K562 (cell line): ENCODE data around the gene CCT3. TPM values are rescaled to one million over a fixed set of nuclear protein-coding genes. Genes with fewer than 3 reads are reported as not detected.

Experiments
- ATAC-seq: fragments of 200-7000 bp; cut with Tn5 transposase; 3 replicates; pipeline ENCODE4 v1.9.1; 2020; ENCODE audit warnings: moderate library complexity
- BruUV-seq: library from RNA; stranded (reverse); fragments of 400-500 nt; replicated peaks from 2 replicates; lab custom pipeline; 2021; lab: Mats Ljungman, UMichigan
- CTCF ChIA-PET: fragments of 300-600 bp; formaldehyde crosslinking; extraction: SDS; loops from one replicate; lab custom pipeline; 2021; ENCODE audit warnings: low intra/inter-chr PET ratio; lab: Yijun Ruan, JAX
- POLR2A ChIA-PET: fragments of 300-600, 350-650 bp; sonication (Branson Sonifier 250); formaldehyde crosslinking; extraction: SDS; loops from one replicate; lab custom pipeline; 2021; ENCODE audit warnings: antibody characterized with exemption, inconsistent platforms; lab: Yijun Ruan, JAX
- DNase-seq, 4 experiments: peaks; one replicate each; pipeline versions ENCODE4 v3.0.0 to v3.0.0-alpha.2; 2011 to 2018; ENCODE audit warnings: low spot score in 3 of 4, mixed read lengths in 3 of 4; ENCODE audit errors: extremely low read depth in 1 of 4
- FAIRE-seq: peaks from 2 replicates; lab custom pipeline; 2011; peaks lifted over from hg19 to GRCh38; lab: Jason Lieb, UNC
- H2AFZ ChIP-seq: 2 replicates; pipeline ENCODE4 v1.6.0; 2011; ENCODE audit warnings: low read depth, low read length, control low read depth, inconsistent platforms
- H3K27ac ChIP-seq: fragments of 200-600 bp; 3 replicates; pipeline ENCODE4 v1.8.0; 2011; ENCODE audit warnings: low read depth, mild to moderate bottlenecking, control low read depth, inconsistent platforms, low read length, moderate library complexity, mixed read lengths; ENCODE audit errors: extremely low read depth
- H3K27me3 ChIP-seq, 2 experiments: fragments of 300-600 bp in 1 of 2; 2 replicates in 1 of 2; 3 replicates in 1 of 2; pipeline versions ENCODE4 v1.6.0 to v1.8.0; 2011; ENCODE audit warnings: inconsistent platforms in 2 of 2, low read length in 2 of 2, mild to moderate bottlenecking in 1 of 2, mixed read lengths in 1 of 2, moderate library complexity in 1 of 2; ENCODE audit not compliant: control insufficient read depth in 2 of 2, insufficient read depth in 2 of 2
- H3K36me3 ChIP-seq: fragments of 300-600 bp; 3 replicates; pipeline ENCODE4 v1.8.0; 2011; ENCODE audit warnings: mild to moderate bottlenecking, low read length, inconsistent platforms; ENCODE audit not compliant: control insufficient read depth, insufficient read depth
- H3K4me1 ChIP-seq, 2 experiments: fragments of 200-600 bp in 1 of 2; replicated peaks in 1 of 2; 2 replicates in 1 of 2; 3 replicates in 1 of 2; pipeline versions ENCODE4 v1.5.1 to v1.8.0; 2011; ENCODE audit warnings: inconsistent platforms in 2 of 2, low read length in 2 of 2, mild to moderate bottlenecking in 1 of 2, mixed read lengths in 1 of 2, moderate library complexity in 1 of 2; ENCODE audit not compliant: control insufficient read depth in 2 of 2, insufficient read depth in 2 of 2
- H3K4me2 ChIP-seq: 2 replicates; pipeline ENCODE4 v1.6.1; 2011; ENCODE audit warnings: low read length, control low read depth, inconsistent platforms, mixed read lengths; ENCODE audit not compliant: insufficient read depth
- H3K4me3 ChIP-seq: fragments of 200-600 bp; sonication (generic), shearing (Covaris generic); 2 replicates; pipeline ENCODE4 v1.5.1; 2016; ENCODE audit warnings: control low read depth, inconsistent platforms
- H3K79me2 ChIP-seq: fragments of 200-600 bp; 3 replicates; pipeline ENCODE4 v1.8.0; 2011; ENCODE audit warnings: low read length, inconsistent platforms; ENCODE audit not compliant: control insufficient read depth, insufficient read depth
- H3K9ac ChIP-seq, 2 experiments: 2 replicates each; pipeline versions ENCODE4 v1.6.0 to v1.6.1; 2011; ENCODE audit warnings: low read depth in 2 of 2, low read length in 2 of 2, control low read depth in 1 of 2, inconsistent platforms in 1 of 2, mild to moderate bottlenecking in 1 of 2, mixed read lengths in 1 of 2; ENCODE audit not compliant: insufficient read depth in 1 of 2
- H3K9me1 ChIP-seq: one replicate; pipeline ENCODE4 v1.6.0; 2011; ENCODE audit warnings: inconsistent platforms, mild to moderate bottlenecking, low read length, moderate library complexity; ENCODE audit not compliant: control insufficient read depth, insufficient read depth
- H3K9me3 ChIP-seq: replicated peaks from 2 replicates; pipeline ENCODE4 v1.5.1; 2011; ENCODE audit warnings: low read depth, low read length, inconsistent platforms; ENCODE audit not compliant: control insufficient read depth, insufficient read depth
- H4K20me1 ChIP-seq: replicated peaks from 2 replicates; pipeline ENCODE4 v1.6.1; 2011; ENCODE audit warnings: low read length, inconsistent platforms, mixed read lengths; ENCODE audit not compliant: control insufficient read depth, insufficient read depth
- BCOR ChIP-seq: fragments of 450-650 bp; IDR thresholded peaks from 2 replicates; pipeline ENCODE4 v1.6.1; 2016
- ELF1 ChIP-seq: fragments of 200-800 bp; sonication (Bioruptor generic); IDR thresholded peaks from 2 replicates; pipeline ENCODE4 v1.6.1; 2016; ENCODE audit warnings: missing genetic modification characterization, missing compliant biosample characterization
- IRF9 ChIP-seq: fragments of 450-650 bp; IDR thresholded peaks from 2 replicates; pipeline ENCODE4 v1.6.1; 2016; ENCODE audit warnings: missing biosample characterization, missing genetic modification characterization
- KLF10 ChIP-seq: fragments of 250-450 bp; sonication (Bioruptor Pico); IDR thresholded peaks from 2 replicates; pipeline ENCODE4 v1.6.1; 2021; ENCODE audit warnings: matching md5 sums
- SIN3A ChIP-seq, 2 experiments: fragments of 150-350 bp in 1 of 2; IDR thresholded peaks; 2 replicates each; pipeline ENCODE4 v1.6.1; 2011 to 2016; ENCODE audit warnings: borderline replicate concordance in 2 of 2, low read depth in 2 of 2, low read length in 2 of 2, mild to moderate bottlenecking in 2 of 2, moderate library complexity in 2 of 2; ENCODE audit not compliant: control insufficient read depth in 1 of 2
- ZNF449 ChIP-seq: fragments of 250-450 bp; sonication (Bioruptor Pico); IDR thresholded peaks from 2 replicates; pipeline ENCODE4 v1.8.0; 2022; ENCODE audit warnings: moderate library complexity, mild to moderate bottlenecking, inconsistent platforms
- WGBS: fragments of 100-300 bp; shearing (Covaris generic); methylation state at CpG from one replicate; pipeline ENCODE4 v1.1.6; 2016; ENCODE audit warnings: low coverage, mixed read lengths; ENCODE audit not compliant: insufficient coverage; ENCODE audit errors: missing lambda C conversion rate; 5-methylcytosine and 5-hydroxymethylcytosine counted together
- in situ Hi-C: fragments of 300-500 bp; cut with MboI; formaldehyde crosslinking; loops from 4 replicates; pipeline ENCODE4 v1.15.0; 2018; ENCODE audit warnings: inconsistent platforms, mixed read lengths
- intact Hi-C: fragments of 100-400 bp; cut with micrococcal nuclease; formaldehyde crosslinking; loops from 2 replicates; pipeline ENCODE4 v1.14.2; 2022
- polyA plus RNA-seq, 8 experiments: library from polyadenylated mRNA; depleted of rRNA in 4 of 8; stranded (reverse) in 5 of 8; unstranded in 3 of 8; fragments of >200 nt; fragmentation: Nextera tagmentation in 2 of 8; fragmentation: Illumina TruSeq in 1 of 8; extraction: Ambion mirVana in 2 of 8; extraction: Trizol in 1 of 8; gene quantifications; 2 replicates each; pipeline versions ENCODE4 v1.2.1 to v1.2.3, GENCODE V29; 2011 to 2014; ENCODE audit warnings: inconsistent platforms in 1 of 8, missing spikeins in 1 of 8
- total RNA-seq, 7 experiments: library from RNA; depleted of rRNA in 6 of 7; stranded (reverse); fragments of >200 nt in 6 of 7; fragmentation: Illumina TruSeq in 2 of 7; extraction: Trizol in 2 of 7; gene quantifications; 2 replicates each; pipeline versions ENCODE4 v1.2.1 to v1.2.3, GENCODE V29; 2011 to 2021; ENCODE audit warnings: low replicate concordance in 1 of 7
- TF ChIP-seq, protein P1 (sequence below): sonication (generic); formaldehyde crosslinking; IDR thresholded peaks from 2 replicates; pipeline ENCODE4 v1.9.0; 2022; ENCODE audit warnings: mild to moderate bottlenecking, missing genetic modification reagents
- TF ChIP-seq, protein P2 (sequence below), 2 experiments: fragments of 450-650 bp; IDR thresholded peaks; 2 replicates each; pipeline ENCODE4 v1.6.1; 2016

Gene CCT3
- total and polyA plus RNA-seq, 9 of the 15 experiments (the other 6 are each of a cell fraction or from before 2014, with no cell fraction given), result 475 to 1,167 (median 610) TPM

DNA sequence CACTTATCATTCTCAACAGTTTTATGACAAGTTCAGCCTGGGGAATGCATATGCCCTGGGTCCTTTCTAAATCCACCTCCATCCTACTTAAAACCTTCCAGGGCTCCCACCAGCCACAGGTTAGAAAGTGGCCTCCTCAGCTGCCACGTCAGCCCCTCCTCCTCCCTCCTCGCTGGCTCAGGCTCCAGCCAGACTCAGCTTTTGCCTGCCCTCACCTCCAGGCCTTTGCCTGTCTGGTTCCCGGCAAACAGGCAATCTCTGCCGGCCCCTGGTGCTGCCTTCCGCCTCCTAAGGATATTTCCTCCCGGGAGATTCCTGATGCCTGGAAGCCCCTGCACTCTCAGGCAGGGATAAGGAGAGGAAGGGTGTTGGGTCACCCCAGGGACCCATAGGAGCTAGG lies 40.5 kb upstream of the CCT3 start:
- no peak overlapping the region for H3K4me2 ChIP-seq
- in situ Hi-C loops, result no loop called here

More for the DNA sequence above, 40.5 kb upstream of the CCT3 start:
- Histone ChIP-seq H3K36me3 (no peaks in the 10 kb centered on the region), H3K9me1 (no peaks in the 10 kb centered on the region), H2AFZ (no peak overlapping the region), H3K27me3 (no peaks in the 10 kb centered on the region; a peak in 2 of 5 replicates), H4K20me1 (peaks cover 4% of the 10 kb centered on the region), H3K9ac (no peak overlapping the region), H3K27ac (no peak overlapping the region), H3K79me2 (no peaks in the 10 kb centered on the region), H3K4me1 (peaks cover 8 to 15% of the 10 kb centered on the region in 2 experiments; a peak in 4 of 5 replicates), H3K9me3 (no peaks in the 10 kb centered on the region), H3K4me3 (no peak overlapping the region)
- no TSS peak for BruUV-seq
- 27% methylated on average over 5 of the region's 6 CpGs for WGBS
- no peak for DNase-seq
- ATAC-seq, result no peak
- intact Hi-C loops, result no loop called here
- FAIRE-seq, result no peak
- CTCF ChIA-PET, result interaction anchor here (0.7 kb wide), 1 partner anchor 58 kb away, joined by 3 read pairs; no protein-coding TSS in a partner anchor
- POLR2A ChIA-PET, result interaction anchor here (0.8 to 1.3 kb wide), 2 partner anchors 12 to 52 kb away, joined by 3 read pairs; no protein-coding TSS in a partner anchor
- TF ChIP-seq ZNF449 (CRISPR knock-in tag) (no peak), KLF10 (CRISPR knock-in tag) (no peak), SIN3A (IDR thresholded peaks at IDR 0.05; ENCODE audit: borderline replicate concordance in 2 of 2, control insufficient read depth in 1 of 2, low read depth in 2 of 2, low read length in 2 of 2) (no peak), ELF1 (tag) (peak; percentile 3; the same call in 1 of the 2 replicates), BCOR (no peak), IRF9 (tag) (no peak)
- TF ChIP-seq, protein P1, sequence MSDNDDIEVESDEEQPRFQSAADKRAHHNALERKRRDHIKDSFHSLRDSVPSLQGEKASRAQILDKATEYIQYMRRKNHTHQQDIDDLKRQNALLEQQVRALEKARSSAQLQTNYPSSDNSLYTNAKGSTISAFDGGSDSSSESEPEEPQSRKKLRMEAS (CRISPR knock-in tag), result no peak
- TF ChIP-seq, protein P2, sequence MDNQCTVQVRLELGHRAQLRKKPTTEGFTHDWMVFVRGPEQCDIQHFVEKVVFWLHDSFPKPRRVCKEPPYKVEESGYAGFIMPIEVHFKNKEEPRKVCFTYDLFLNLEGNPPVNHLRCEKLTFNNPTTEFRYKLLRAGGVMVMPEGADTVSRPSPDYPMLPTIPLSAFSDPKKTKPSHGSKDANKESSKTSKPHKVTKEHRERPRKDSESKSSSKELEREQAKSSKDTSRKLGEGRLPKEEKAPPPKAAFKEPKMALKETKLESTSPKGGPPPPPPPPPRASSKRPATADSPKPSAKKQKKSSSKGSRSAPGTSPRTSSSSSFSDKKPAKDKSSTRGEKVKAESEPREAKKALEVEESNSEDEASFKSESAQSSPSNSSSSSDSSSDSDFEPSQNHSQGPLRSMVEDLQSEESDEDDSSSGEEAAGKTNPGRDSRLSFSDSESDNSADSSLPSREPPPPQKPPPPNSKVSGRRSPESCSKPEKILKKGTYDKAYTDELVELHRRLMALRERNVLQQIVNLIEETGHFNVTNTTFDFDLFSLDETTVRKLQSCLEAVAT (IDR thresholded peaks at IDR 0.05), result no peak
